Ishikawa (cell line): ENCODE data around the gene IL22RA2.

Experiments used
- CEBPB ChIP-seq: IDR thresholded peaks from 2 replicates; pipeline ENCODE4 v1.6.1; 2012
- CREB1 ChIP-seq: IDR thresholded peaks from 2 replicates; pipeline ENCODE4 v1.6.1; 2012; ENCODE audit warnings: low read depth
- EGR1 ChIP-seq: IDR thresholded peaks from 2 replicates; pipeline ENCODE4 v1.6.1; 2012
- EP300 ChIP-seq: IDR thresholded peaks from 2 replicates; pipeline ENCODE4 v1.6.1; 2012; ENCODE audit warnings: borderline replicate concordance
- FOXM1 ChIP-seq: IDR thresholded peaks from 2 replicates; pipeline ENCODE4 v1.6.1; 2012; ENCODE audit warnings: low read depth, borderline replicate concordance
- MAX ChIP-seq: IDR thresholded peaks from 2 replicates; pipeline ENCODE4 v1.6.1; 2012
- NFIC ChIP-seq: IDR thresholded peaks from 2 replicates; pipeline ENCODE4 v1.6.1; 2012
- RAD21 ChIP-seq: IDR thresholded peaks from 2 replicates; pipeline ENCODE4 v1.6.1; 2012; ENCODE audit warnings: low read depth
- TAF1 ChIP-seq: IDR thresholded peaks from 2 replicates; pipeline ENCODE4 v1.6.1; 2012; ENCODE audit warnings: low read depth, mild to moderate bottlenecking
- TCF12 ChIP-seq: IDR thresholded peaks from 2 replicates; pipeline ENCODE4 v1.6.1; 2012; ENCODE audit warnings: low read depth
- TEAD4 ChIP-seq: IDR thresholded peaks from 2 replicates; pipeline ENCODE4 v1.6.1; 2012
- USF1 ChIP-seq: IDR thresholded peaks from 2 replicates; pipeline ENCODE4 v1.6.1; 2012
- YY1 ChIP-seq: IDR thresholded peaks from 2 replicates; pipeline ENCODE4 v1.6.1; 2012; ENCODE audit warnings: low read depth
- ZBTB7A ChIP-seq: IDR thresholded peaks from 2 replicates; pipeline ENCODE4 v1.6.1; 2012; ENCODE audit warnings: low read depth
- TF ChIP-seq, protein P1 (sequence below): IDR thresholded peaks from 2 replicates; pipeline ENCODE4 v1.6.1; 2012; ENCODE audit warnings: low read depth, mild to moderate bottlenecking

The IL22RA2 gene

DNA sequence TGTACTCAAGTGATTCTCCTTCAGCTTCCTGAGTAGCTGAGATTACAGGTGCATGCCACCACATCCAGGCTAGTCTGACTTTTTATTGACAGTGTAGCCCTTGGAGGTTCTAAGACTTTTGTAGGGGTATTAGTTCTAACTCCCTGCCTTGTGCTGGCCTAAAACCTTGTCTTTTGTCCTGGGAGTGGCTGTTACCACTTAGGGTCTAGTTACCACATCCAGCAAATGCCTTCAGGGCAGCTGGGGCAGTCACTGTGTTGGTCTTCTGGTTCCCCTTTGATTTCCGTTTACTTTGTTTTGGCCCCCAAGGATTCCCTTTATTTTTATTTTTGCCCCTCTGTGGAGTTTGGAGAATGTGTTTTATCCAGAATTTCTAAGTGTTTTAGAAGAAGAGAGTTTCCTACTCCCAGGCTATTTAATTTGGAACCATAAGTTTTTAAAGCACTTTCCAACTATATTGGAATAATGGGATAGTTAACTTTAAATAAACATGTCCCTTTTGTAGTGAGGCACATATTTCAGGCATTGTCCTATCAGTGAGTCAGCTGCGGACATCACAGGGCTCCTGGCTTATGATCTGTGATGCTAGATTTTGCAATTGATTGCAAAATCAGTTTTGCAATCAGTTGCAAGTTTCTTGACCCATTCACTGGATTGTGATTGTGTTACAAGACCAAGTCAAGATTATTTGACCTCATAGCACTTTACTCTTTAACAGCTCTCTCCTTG lies 25.0 kb downstream of the IL22RA2 start:
- TF ChIP-seq TAF1 (no peak), RAD21 (no peak), TCF12 (no peak), FOXM1 (no peak), TEAD4 (no peak), YY1 (no peak), CEBPB (no peak), NFIC (no peak), EP300 (no peak), EGR1 (no peak), CREB1 (no peak), USF1 (no peak), MAX (no peak), ZBTB7A (no peak)
- TF ChIP-seq, protein P1, sequence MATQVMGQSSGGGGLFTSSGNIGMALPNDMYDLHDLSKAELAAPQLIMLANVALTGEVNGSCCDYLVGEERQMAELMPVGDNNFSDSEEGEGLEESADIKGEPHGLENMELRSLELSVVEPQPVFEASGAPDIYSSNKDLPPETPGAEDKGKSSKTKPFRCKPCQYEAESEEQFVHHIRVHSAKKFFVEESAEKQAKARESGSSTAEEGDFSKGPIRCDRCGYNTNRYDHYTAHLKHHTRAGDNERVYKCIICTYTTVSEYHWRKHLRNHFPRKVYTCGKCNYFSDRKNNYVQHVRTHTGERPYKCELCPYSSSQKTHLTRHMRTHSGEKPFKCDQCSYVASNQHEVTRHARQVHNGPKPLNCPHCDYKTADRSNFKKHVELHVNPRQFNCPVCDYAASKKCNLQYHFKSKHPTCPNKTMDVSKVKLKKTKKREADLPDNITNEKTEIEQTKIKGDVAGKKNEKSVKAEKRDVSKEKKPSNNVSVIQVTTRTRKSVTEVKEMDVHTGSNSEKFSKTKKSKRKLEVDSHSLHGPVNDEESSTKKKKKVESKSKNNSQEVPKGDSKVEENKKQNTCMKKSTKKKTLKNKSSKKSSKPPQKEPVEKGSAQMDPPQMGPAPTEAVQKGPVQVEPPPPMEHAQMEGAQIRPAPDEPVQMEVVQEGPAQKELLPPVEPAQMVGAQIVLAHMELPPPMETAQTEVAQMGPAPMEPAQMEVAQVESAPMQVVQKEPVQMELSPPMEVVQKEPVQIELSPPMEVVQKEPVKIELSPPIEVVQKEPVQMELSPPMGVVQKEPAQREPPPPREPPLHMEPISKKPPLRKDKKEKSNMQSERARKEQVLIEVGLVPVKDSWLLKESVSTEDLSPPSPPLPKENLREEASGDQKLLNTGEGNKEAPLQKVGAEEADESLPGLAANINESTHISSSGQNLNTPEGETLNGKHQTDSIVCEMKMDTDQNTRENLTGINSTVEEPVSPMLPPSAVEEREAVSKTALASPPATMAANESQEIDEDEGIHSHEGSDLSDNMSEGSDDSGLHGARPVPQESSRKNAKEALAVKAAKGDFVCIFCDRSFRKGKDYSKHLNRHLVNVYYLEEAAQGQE, result no peak

DNA sequence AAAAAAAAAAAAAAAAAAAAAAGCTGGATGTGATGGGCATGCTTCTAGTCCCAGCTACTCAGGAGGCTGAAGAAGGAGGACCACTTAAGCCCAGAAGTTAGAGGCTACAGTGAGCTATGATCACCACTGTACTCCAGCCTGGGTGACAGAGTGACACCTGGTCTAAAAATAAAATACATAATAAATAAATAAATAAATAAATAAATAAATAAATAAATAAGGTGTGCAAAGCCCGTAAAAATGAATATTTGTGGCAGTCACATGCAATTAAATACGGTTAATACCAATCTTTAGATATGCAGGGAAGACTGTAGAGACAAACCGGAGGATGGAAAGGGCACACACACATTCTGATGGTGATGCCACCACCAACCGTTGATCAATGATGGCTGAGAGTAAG lies 26.2 kb downstream of the IL22RA2 start:
- TF ChIP-seq TAF1 (no peak), NFIC (no peak), CEBPB (no peak), EP300 (no peak), RAD21 (no peak), TEAD4 (no peak), MAX (no peak)

GRCh38 chr6:137146206-137146605 lies 27.2 kb downstream of the IL22RA2 start:
- TF ChIP-seq ZBTB7A, result no peak
- TF ChIP-seq CEBPB, result no peak
- TF ChIP-seq NFIC, result no peak
- TF ChIP-seq TAF1, result no peak
- TF ChIP-seq RAD21, result no peak
- no peak for TF ChIP-seq CREB1
- no peak for TF ChIP-seq YY1
- TF ChIP-seq FOXM1, result no peak
- TF ChIP-seq EP300, result no peak
- TF ChIP-seq USF1, result no peak
- no peak for TF ChIP-seq TCF12
- TF ChIP-seq EGR1, result no peak
- TF ChIP-seq MAX, result no peak
- no peak for TF ChIP-seq TEAD4
- TF ChIP-seq, protein P1, result no peak

DNA sequence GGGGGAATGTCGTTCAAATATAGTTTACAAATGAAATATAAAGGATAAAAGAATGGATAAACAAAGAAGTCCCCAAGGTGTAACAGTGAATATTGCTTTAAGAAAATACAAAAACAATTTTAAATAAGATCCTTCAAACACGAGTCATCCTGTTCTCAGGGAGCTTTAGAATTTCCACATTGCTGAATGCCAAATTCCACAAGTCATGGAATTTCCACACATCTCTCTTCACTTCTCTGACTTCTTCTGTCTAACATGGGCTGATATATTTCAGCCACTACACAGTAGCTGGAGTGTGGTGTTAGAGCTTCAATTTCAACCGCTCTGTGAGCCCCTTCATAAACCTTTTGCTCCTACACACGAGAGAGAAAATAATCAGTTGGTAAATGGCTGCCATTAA lies 28.0 kb downstream of the IL22RA2 start:
- TF ChIP-seq EP300 (no peak), ZBTB7A (no peak), FOXM1 (no peak), YY1 (no peak), RAD21 (no peak), CREB1 (no peak), TAF1 (no peak), EGR1 (no peak), TCF12 (no peak), TEAD4 (no peak), NFIC (no peak), MAX (no peak), USF1 (no peak), CEBPB (no peak)
- TF ChIP-seq, protein P1, result no peak
